Hematopoietic multipotent progenitor cell treated with erythropoietin and hydrocortisone succinate and interleukin-3 and kit ligand, for 8 days (in vitro differentiated cells): ENCODE results near the gene CAGE1.
A peak's percentile ranks its signal among the peaks of the same experiment; 100 is the strongest.
"Not testable (repeated sequence)": the region's sequence is repeated elsewhere in the genome, so short reads cannot be mapped to it uniquely, and the experiment has no call there.

Source experiments
- DNase-seq: peaks from one replicate; pipeline ENCODE4 v3.0.0-alpha.2; 2015

CAGE1 gene

DNA sequence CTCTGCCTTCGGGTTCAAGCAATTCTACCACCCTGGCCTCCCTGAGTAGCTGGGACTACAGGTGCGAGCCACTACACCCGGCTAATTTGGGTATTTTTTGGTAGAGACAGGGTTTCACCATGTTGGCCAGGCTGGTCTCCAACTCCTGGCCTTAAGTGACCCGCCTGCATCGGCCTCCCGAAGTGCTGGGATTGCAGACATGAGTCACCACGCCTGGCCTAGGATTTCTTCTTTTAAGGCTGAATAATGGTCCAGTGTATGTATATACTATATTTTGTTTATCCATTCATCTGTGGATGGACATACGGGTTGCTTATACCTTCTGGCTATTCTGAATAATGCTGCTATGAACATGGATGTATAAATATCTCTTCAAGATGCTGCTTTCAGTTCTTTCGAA, 17.2 kb upstream of the CAGE1 start:
- DNase-seq = no peak

DNA sequence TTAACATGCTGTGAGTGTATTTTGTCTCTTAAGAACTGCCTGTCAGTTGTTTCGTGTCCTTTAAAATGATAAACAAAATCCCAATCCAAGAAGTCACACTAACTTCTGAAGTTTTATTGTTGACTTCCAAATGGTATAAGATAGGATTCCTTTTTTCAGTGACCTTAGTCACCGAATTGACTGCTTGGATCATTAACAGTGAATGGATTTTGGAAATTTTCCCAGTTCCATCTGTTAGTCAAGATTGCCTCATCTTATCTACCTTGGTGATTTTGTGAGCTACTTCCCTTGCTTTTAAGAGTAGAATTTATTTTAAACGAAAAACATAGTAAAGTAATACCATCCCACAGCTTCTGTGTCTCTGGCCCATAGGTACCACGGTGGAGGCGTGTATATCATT, 15.0 kb upstream of the CAGE1 start:
- DNase-seq = no peak

DNA sequence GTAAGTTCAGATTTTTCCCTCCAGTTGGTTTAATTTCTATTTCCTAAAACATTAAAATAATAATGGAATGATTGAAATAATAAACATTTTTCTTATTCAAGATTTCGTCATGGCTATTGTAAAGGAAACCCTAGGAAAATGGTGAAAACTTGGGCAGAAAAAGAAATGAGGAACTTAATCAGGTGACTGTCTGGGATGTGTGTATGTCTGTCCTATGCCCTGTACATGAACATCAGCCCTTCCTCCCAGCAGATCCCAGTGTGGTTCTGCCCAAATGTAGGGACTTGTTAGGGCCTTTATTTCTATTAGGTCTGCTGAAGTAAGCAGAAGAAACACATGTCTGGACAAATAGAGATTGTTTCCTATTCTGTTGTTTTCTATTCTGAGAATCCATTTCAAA, 13.2 kb upstream of the CAGE1 start:
- DNase-seq = no peak

DNA sequence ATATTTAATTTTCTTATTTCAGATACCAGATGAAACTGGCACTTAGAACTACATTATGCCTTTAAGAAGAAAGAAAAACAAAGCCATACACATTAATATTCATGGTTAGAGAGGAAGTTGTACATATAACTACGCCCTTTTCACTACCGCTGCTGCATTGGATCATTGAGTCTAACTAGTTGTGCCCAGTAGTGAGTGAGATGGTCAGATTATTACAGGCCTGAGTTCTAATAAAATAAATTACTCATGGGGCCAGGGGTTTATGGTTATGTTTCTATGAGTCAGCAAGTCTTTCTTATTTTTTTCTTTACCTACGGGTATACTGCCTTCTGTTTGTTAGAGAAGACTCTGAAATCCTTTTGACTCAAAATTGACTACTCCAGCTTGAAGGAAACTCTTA, 11.5 kb upstream of the CAGE1 start:
- DNase-seq = no peak

DNA sequence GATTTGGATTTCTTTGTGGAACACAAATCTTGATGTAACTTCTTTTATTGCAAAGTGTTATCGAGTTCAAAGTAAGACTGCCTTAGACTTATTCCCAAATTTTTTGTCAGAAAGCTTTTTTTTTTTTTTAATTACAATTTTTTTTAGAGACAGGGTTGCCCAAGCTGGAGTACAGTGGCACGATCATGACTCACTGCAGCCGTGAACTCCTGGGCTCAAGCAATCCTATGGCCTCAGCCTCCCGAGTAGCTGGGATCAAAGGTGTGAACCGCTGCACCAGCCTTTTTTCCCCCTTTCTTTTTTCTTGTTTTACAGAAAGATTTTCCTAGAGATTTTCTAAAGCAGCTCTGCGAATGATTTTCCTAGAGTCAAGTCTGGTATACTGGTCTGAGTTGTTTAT, 2.9 kb upstream of the CAGE1 start:
- no peak for DNase-seq

DNA sequence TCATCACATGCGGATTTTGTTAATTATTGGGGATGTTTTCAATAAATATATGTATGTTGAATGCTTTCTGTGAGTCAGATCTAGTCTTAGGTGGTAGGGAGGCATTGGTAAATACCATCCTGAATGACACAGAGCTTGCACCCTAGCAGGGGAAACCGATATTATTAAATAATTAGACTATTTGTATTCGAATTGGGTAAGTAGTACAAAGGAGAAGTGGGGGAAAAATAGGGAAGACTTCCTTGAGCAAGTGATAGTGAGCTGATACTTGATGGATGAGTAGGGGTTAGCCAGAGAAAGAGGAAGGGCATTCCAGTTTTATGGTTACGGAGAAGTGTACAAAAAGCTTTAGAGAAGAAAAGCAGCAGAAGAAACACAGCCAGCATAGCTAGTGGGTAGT, 1.6 kb upstream of the CAGE1 start:
- no peak for DNase-seq

DNA sequence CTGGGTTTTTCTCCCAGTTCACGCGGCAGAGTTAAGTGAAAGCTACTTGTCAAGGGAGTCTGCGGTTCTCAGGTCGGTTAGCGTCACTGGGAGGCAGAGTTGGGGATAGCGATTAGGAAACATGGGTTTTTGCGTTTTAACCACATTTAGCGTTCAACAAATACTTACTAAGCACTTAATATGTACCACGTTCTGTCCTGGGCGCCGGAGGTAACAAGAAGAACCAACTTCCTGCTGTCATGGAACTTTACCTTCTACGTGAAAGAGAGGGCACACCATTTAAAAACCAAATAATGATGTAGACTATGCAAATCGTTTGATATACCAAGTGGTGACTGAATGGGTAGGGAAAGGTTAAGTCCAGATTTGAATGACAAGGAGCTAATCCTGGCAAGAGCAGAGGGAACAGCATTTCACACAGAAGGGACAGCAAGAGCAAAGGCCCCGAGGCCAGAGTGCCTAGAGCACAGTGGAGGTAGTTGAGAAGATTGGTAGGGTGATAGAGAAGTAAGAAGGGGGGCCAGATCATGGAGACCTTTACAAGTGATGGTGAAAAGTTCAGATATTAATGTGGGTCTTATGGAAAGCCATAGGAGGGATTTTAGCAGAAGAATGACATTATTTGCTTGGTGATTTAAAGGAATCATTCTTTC, 810 bp upstream of the CAGE1 start:
- peak; percentile 20 for DNase-seq

DNA sequence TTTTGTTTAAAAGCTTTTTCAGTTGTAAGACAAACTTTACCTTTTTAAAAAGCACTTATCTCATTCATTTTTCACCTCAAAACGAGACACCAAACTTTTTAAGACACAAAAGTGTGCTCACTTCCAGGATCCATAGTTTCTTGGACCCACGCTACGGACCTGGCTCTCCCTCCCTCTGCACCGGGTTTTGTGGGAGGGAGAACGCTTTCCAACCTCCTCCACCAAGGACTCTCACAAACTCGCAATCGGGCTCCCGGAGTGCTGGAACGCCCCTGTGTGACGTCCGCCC, 436 bp downstream of the CAGE1 start:
- DNase-seq = peak; percentile 83

DNA sequence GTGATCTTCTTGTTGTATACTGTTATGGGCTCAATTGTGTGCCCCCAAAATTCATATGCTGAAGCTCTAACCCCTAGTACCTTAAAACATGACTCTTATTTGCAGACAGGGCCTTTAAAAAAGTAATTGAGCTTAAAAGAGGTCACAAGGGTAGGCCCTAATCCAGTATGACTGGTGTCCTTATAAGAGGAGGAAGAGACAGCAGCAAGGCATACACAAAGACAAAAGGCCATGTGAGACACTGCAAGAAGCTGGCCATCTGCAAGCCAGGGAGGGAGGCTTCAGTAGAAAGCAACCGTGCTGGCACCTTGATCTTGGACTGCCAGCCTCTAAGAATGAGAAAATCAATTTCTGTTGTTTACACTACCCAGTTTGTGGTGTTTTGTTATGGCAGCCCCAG, 8.4 kb downstream of the CAGE1 start:
- no peak for DNase-seq

DNA sequence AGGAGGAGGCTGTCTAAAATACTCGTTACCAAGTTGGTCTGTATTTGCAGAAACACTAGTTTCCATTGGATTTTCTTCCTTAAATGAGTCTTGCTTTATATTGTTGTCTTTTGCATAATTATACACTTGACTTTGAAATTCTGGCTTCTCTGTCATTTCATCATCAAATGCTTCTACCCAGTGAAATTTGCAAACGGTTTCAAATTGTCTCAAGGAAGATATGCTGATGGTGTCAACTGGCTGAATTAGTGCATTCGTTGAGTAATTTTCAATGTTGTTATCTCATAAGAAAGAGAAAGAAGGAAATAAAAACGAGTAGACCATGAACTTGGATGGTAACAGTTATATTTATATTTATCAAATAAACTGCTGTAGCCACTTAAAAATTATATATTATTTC, 10.8 kb downstream of the CAGE1 start:
- DNase-seq = no peak

DNA sequence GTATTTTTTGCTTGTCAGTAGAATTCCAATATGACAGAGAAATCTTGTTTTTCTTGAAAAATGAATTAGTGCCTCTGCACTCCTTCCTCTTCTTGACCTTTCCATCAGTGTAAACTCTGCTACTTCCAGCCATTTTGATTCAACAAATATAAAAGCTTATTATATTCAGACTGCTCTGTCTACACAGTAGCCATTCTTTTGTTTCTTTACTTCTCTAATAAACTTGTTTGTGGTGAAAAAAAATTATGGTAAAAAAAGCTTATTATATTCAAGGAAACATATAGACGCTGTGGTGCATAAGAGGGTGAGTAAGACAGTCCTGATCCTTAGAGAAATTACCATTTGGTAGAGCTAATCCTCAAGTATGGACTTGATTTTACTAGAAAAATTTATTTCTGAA, 11.6 kb downstream of the CAGE1 start:
- no peak for DNase-seq

DNA sequence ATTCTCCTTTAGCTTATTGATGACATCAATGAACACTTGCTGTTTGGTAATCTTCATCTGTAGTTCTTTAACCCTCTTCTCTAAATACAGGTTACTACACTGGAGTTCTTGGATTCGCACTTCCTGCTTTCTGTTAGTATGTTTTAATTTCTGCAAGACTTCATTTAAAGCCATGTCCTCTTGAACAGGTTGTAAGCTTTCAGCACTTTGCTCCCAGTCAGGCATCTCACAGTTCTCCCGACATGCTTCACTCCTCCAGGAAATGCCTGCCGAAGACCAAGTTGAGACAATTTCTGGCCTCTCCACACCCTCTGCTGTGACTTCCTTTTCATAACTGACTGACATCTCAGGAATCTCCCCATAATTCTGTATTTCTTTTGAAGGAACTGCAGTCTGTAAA, 15.8 kb downstream of the CAGE1 start:
- DNase-seq = no peak

DNA sequence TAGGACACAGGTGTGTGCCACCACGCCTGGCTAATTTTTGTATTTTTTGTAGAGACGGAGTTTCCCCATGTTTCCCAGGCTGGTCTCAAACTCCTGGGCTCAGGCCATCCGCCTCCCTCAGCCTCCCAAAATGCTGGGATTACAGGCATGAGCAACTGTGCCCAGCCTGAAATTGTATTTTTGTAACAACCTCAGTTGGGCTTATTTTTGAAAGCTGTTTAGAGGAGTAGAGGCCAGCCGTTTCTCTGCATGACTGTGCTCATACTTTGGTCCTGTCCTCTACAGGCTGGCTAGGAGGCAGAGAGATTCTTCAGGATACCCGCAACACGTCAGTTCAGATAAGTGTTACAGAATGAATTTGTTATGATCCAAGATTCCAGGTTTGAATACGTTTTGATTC, 22.1 kb downstream of the CAGE1 start:
- no peak for DNase-seq

DNA sequence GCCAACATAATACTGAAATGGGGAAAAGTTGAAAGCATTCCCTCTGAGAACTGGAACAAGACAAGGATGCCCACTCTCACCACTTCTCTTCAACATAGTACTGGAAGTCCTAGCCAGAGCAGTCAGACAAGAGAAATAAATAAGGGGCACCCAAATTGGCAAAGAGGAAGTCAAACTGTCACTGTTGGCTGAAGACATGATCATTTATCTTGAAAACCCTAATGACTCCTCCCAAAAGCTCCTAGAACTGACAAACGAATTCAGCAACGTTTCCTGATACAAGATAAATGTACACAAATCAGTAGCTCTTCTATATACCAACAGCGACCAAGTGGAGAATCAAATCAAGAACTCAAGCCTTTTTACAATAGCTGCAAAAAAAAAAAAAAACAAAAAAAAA, 37.6 kb downstream of the CAGE1 start:
- DNase-seq = peak; percentile 58

DNA sequence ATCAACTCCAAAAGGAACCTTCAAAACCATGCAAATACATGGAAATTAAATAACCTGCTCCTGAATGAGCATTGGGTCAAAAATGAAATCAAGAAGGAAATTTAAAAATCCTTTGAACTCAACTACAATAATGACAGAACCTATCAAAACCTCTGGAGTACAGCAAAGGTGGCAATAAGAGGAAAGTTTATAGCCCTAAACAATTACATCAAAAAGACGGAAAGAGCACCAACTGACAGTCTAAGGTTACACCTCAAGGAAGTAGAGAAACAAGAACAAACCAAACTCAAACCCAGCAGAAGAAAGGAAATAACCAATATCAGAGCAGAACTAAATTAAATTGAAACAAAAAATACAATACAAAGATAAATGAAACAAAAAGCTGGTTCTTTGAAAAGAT, 39.0 kb downstream of the CAGE1 start:
- not testable (repeated sequence) for DNase-seq

DNA sequence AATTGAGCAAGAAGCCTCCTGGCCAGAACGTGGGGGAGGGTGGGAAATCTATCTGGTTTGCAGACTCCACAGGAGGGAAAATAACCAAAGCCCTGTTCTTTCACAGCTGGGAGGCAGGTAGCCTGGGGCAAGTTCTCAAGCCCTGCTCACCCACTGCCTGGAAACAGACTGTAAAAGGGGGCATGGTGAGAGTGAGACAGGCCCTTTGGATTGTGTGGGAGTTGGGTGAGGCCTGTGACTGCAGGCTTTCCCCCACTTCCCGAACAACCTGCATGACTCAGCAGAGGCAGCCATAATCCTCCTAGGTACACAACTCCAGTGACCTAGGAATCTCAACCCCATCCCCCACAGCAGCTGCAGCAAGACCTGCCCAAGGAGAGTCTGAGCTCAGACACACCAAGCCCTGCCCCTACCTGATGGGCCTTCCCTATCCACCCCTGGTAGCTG, 42.0 kb downstream of the CAGE1 start:
- DNase-seq = not testable (repeated sequence)

DNA sequence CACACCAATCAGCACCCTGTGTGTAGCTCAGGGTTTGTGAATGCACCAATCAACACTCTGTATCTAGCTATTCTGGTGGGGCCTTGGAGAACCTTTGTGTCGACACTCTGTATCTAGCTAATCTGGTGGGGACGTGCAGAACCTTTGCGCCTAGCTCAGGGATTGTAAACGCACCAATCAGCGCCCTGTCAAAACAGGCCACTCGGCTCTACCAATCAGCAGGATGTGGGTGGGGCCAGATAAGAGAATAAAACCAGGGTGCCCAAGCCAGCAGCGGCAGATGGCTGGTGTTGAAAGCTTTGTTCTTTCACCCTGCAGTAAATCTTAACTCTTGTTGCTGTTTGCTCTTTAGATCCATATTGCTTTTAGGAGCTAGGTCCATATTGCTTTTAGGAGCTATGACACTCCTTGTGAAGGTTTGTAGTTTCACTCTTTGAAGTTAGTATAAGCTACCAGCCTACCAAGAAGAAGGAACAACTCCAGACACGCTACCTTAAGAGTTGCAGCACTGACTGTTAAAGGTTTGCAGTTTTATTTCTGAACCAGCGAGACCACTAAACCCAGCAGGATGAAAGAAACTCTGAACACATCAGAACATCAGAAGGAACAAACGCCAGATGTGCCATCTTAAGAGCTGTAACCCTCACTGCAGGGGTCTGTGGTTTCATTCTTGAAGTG, 44.6 kb downstream of the CAGE1 start:
- not testable (repeated sequence) for DNase-seq

DNA sequence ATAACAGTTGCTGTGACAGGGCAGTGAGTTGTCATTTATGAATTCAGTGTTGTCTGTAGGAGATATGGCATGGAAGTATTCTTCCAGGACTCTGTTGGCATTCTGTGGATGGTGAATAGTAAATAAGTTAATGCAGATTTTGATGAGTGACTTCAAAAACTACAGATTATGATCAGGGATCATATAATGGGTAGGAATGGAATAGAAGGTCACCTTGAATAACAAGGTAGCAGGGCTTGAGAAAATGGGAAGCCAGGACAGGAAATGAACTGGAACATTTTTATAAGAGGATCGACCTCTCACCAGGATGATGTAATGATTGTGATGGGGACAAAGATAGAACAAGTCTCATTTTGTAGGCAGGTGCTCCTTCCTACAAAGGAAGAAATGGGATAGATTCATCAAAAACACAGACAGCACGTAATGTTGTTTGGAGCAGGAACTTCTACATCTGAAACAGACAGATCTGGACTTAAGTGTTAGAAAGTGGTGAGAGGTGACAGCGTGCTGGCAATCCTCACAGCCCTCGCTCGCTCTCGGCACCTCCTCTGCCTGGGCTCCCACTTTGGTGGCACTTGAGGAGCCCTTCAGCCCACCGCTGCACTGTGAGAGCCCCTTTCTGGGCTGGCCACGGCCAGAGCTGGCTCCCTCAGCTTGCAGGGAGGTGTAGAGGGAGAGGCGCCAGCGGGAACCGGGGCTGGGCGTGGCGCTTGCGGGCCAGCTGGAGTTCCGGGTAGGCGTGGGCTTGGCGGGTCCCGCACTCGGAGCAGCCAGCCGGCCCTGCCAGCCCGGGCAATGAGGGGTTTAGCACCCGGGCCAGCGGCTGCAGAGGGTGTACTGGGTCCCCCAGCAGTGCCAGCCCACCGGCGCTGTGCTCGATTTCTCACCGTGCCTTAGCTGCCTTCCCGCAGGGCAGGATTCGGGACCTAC, 45.7 kb downstream of the CAGE1 start:
- no peak for DNase-seq

DNA sequence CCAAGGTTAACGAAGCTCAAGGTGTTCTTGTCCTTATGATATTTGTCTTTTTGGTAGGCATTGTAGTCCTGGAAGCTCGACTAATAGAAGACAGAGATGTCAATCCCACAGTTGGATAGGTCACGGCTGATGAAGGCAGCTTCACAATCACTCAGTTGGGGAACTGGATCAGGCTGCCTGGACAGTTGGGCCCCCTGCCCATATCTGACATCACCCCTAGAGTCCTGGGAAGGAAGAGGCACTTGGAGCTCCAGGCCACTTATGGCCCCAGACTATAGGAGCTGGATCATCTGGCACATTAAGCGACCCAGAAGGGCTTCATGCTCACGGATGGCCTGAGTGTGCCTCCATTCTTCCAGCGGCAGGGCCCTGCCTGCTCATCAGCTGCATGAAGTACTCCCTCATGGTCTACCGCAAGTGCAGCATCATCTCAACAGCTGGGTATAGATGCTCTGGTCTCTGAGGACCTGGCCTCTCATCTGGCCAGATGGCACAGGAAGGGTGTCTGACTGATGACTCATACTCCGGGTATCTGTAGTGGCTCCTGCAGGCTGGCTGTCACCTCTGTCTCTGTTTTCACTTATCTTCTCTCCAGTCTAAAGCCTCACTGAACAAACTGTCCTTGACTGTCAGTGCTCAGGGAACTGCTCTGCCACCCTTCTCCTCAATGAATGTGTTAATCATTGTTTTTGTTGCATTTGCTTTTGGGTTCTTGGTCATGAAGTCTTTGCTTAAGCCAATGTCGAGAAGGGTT, 47.4 kb downstream of the CAGE1 start:
- peak; percentile 73 for DNase-seq

DNA sequence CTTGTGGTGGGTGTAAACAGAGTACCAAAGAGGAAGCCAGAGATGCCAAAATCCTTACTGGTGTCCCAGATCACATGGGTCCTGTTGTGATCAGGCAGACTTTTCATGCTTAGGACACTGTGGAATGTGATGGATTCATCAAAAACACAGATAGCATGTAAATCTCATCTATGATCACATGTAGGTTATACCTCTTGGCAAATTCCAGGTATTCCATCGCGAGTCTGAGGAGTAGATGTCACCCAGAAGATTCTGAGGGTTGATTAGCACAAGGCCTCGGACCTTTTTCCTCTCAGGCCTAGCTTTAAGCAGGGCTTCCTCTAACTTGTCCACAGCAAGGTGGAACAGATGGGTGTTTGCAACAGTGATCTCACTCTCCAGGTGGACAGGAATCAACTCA, 48.3 kb downstream of the CAGE1 start:
- DNase-seq = no peak

DNA sequence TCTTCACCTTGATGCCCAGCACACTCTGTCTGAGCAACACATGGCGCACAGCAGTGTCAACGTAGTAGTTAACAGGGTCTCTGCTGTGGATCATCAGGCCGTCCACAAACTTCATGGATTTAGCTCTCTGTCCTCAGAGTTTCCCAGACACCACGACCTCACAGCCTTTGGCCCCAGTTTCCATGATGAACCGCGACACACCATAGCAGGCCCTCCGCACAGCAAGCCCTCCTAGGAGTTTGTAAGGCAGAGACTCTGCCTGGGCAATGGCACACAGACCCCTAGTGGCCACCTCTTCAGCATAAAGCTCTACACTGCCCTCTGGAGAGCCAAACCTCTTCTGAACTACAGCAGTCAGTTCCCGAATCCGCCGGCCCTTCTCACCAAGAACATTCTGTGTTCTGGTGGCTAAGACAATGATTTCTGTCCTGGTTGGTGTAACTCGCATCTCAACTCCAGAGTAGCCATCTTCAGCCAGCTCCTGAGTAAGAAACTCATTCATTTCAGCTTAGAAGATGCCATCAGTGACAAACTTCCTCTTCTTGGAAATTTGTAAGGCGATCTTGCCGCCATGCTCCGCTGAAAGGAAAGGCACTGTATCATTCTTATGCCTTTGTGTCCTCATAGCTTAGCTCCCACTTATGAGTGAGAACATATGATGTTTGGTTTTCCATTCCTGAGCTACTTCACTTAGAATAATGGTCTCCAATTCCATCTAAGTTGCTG, 50.4 kb downstream of the CAGE1 start:
- DNase-seq = peak; percentile 60

DNA sequence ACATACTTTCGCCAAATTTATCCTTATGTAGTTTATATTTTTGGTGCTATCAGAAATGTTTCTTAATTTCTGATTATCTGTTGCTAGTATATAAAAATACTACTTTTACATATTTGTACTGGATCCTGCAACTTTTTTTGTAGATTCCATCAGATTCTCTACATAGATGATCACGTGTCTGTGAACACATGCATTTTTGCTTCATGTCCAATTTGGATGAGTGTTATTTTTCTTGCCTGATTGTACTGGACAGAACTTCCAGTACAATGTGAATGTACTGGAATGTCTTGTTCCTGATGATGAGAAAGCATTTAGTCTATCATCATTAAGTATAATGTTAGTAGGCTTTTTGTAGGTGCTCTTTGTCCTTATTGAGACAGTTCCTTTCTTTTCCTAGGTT, 51.5 kb downstream of the CAGE1 start:
- DNase-seq = no peak

DNA sequence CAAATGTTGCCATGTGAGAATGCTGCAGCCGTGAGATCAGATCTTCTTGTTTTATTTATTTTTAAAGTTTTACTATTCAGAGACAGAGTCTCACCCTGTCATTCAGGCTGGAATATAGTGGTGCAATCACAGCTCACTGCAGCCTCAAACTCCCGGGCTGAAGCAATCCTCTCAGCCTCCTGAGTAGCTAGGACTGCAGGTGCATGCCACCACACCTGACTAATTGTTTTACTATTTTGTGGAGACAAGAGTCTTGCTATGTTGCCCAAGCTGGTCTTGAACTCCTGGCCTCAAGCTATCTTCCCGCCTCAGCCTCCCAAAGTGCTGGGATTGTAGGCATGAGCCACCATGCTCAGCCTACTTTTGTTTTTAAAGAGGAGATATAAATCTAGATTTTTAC, 54.0 kb downstream of the CAGE1 start:
- DNase-seq = no peak
